Central memory CD8-positive, alpha-beta T cell (primary cell): ENCODE results near the gene OTOP1.
"Not testable (repeated sequence)": the region's sequence is repeated elsewhere in the genome, so short reads cannot be mapped to it uniquely, and the experiment has no call there.

ENCODE experiments used
- ATAC-seq: fragments of 150-1000 bp; cut with Tn5 transposase; replicated peaks from 2 replicates; pipeline ENCODE4 v1.10.0; 2022; ENCODE audit warnings: mild to moderate bottlenecking, moderate FRiP score, moderate number of reproducible peaks; ENCODE audit not compliant: poor library complexity, severe bottlenecking; ENCODE audit errors: extremely low read depth
- DNase-seq, 2 donors: peaks; one replicate each; pipeline ENCODE4 v3.0.0; 2021; ENCODE audit warnings: low spot score in 2 of 2
- H3K27ac Mint-ChIP-seq: one replicate; pipeline ENCODE4 v1.8.0; 2022; ENCODE audit warnings: low read depth, mild to moderate bottlenecking, moderate library complexity, mixed read lengths
- H3K27me3 Mint-ChIP-seq: one replicate; pipeline ENCODE4 v1.8.0; 2022; ENCODE audit warnings: mixed read lengths
- H3K36me3 Mint-ChIP-seq: one replicate; pipeline ENCODE4 v1.8.0; 2022; ENCODE audit warnings: mild to moderate bottlenecking, moderate library complexity, mixed read lengths; ENCODE audit not compliant: insufficient read depth
- H3K4me1 Mint-ChIP-seq: one replicate; pipeline ENCODE4 v1.8.0; 2022; ENCODE audit warnings: mixed read lengths
- H3K4me3 Mint-ChIP-seq: one replicate; pipeline ENCODE4 v1.8.0; 2022; ENCODE audit warnings: mild to moderate bottlenecking, moderate library complexity, mixed read lengths
- H3K9me3 Mint-ChIP-seq: one replicate; pipeline ENCODE4 v1.8.0; 2022; ENCODE audit warnings: mixed read lengths

Gene OTOP1, protein sequence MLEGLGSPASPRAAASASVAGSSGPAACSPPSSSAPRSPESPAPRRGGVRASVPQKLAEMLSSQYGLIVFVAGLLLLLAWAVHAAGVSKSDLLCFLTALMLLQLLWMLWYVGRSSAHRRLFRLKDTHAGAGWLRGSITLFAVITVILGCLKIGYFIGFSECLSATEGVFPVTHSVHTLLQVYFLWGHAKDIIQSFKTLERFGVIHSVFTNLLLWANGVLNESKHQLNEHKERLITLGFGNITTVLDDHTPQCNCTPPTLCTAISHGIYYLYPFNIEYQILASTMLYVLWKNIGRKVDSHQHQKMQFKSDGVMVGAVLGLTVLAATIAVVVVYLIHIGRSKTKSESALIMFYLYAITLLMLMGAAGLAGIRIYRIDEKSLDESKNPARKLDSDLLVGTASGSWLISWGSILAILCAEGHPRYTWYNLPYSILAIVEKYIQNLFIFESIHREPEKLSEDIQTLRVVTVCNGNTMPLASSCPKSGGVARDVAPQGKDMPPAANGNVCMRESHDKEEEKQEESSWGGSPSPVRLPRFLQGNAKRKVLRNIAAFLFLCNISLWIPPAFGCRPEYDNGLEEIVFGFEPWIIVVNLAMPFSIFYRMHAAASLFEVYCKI

DNA sequence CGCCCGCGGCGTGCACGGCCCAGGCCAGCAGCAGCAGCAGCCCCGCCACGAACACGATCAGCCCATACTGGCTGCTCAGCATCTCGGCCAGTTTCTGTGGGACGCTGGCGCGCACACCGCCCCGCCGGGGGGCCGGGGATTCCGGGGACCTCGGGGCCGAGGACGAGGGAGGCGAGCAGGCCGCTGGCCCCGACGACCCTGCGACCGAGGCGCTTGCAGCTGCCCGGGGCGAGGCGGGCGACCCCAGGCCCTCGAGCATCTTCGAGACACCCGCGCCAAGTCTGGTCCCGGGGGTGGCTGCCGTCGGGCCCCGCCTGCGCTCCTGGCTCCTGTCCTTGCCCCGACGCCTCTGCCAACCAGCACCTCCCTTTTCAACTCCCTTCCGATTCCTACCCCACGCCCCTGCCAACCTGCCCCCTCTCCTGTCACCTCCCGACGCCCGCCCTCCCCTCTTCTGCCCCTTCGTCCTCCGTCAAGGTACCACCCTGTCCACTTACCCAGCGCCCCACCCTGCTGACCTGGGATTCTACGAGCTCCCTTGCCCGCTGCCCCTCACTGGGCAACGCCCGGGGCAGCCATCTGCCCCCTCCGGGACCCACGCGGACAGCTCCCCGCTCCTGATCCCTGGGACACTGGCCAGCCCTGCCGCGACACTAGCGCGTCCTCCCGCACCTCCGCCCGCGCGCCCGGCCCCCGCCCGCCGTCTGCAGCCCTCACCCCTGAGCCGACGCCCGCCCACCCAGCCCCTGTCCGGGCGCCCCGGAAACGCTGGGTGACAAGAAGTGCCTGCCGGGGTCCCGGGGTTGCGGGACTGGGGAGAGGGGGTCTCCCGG, at the start of gene OTOP1:
Gene OTOP1, minus strand, starts transcription at position 324 of the 833 bp plus-strand sequence. Its CDS starts 65 bp downstream, at position 259.
- ATAC-seq (no peak), DNase-seq (no peak)
- H3K27me3 Mint-ChIP-seq, result peaks cover 69% of the 10 kb centered on the region
- H3K4me1 Mint-ChIP-seq, result peaks cover 8% of the 10 kb centered on the region
- H3K36me3 Mint-ChIP-seq, result peaks cover 2% of the 10 kb centered on the region
- H3K9me3 Mint-ChIP-seq, result no peaks in the 10 kb centered on the region
- H3K4me3 Mint-ChIP-seq, result peak within 1 kb of the TSS; percentile 16
- no peak within 1 kb of the TSS for H3K27ac Mint-ChIP-seq

- H3K9me3 Mint-ChIP-seq, result no peaks in the 10 kb centered on the region
- peaks cover 55% of the 10 kb centered on the region for H3K36me3 Mint-ChIP-seq
- DNase-seq (no peak), ATAC-seq (no peak)
- peak overlapping the region; percentile 98 for H3K27ac Mint-ChIP-seq
- H3K4me1 Mint-ChIP-seq, result peaks cover 52% of the 10 kb centered on the region
- H3K27me3 Mint-ChIP-seq, result no peaks in the 10 kb centered on the region
- no peak overlapping the region for H3K4me3 Mint-ChIP-seq
Observed at GRCh38 chr4:4274226-4274625, 47.5 kb upstream of the OTOP1 start.

- no peak for ATAC-seq
- no peaks in the 10 kb centered on the region for H3K9me3 Mint-ChIP-seq
- peaks cover 51% of the 10 kb centered on the region for H3K36me3 Mint-ChIP-seq
- no peak overlapping the region for H3K4me3 Mint-ChIP-seq
- no peaks in the 10 kb centered on the region for H3K27me3 Mint-ChIP-seq
- peaks cover 56% of the 10 kb centered on the region for H3K4me1 Mint-ChIP-seq
- DNase-seq, result no peak
- H3K27ac Mint-ChIP-seq, result peak overlapping the region; percentile 98
Observed at GRCh38 chr4:4271912-4272311, 45.2 kb upstream of the OTOP1 start.

DNA sequence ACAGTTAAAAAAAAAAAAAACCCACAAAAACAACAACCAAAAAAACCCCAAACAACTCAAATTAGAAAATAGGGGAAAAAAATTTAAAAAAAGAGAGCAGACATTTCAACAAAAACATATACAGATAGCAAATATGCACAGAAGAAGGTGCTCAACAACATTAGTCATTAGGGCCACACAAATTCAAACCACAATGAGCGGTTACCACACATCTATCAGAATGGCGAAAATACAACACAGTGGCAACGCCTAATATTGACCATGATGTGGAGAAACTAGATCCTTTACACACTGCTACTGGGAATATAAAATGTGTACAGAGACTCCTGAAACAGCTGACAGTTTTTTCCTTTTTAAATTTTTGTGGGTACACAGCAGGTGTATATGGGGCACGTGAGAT, 43.8 kb upstream of the OTOP1 start:
- no peaks in the 10 kb centered on the region for H3K27me3 Mint-ChIP-seq
- peak overlapping the region; percentile 84 for H3K4me3 Mint-ChIP-seq
- ATAC-seq, result no peak
- DNase-seq, result no peak
- H3K9me3 Mint-ChIP-seq, result no peaks in the 10 kb centered on the region
- H3K27ac Mint-ChIP-seq, result peak overlapping the region; percentile 98
- H3K36me3 Mint-ChIP-seq, result peaks cover 52% of the 10 kb centered on the region
- peaks cover 70% of the 10 kb centered on the region for H3K4me1 Mint-ChIP-seq

DNA sequence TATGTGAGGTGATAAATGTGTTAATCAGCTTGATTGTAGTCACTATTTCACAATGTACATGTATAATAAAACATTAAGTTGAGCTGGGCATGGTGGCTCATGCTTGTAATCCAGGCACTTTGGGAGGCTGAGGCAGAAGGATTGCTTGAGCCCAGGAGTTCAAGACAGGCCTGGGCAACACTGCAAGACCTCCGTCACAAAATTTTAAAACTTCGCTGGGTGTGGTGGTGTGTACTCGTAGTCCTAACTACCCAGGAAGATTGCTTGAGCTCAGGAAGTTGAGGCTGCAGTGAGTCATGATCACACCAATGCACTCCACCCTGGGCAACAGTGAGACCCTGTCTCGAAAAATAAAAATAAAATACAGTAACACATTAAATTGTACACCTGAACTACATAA, 43.1 kb upstream of the OTOP1 start:
- DNase-seq, result peak; percentile 30 to 58
- H3K4me3 Mint-ChIP-seq, result peak overlapping the region; percentile 84
- H3K27me3 Mint-ChIP-seq, result no peaks in the 10 kb centered on the region
- H3K27ac Mint-ChIP-seq, result peak overlapping the region; percentile 98
- peak; percentile 80 for ATAC-seq
- H3K9me3 Mint-ChIP-seq, result no peaks in the 10 kb centered on the region
- peaks cover 70% of the 10 kb centered on the region for H3K4me1 Mint-ChIP-seq
- peaks cover 51% of the 10 kb centered on the region for H3K36me3 Mint-ChIP-seq

- Mint-ChIP-seq H3K36me3 (peaks cover 47% of the 10 kb centered on the region), H3K4me3 (peak overlapping the region; percentile 84), H3K27me3 (no peaks in the 10 kb centered on the region), H3K4me1 (peaks cover 65% of the 10 kb centered on the region), H3K27ac (peak overlapping the region; percentile 98), H3K9me3 (no peaks in the 10 kb centered on the region)
- ATAC-seq (peak; percentile 89), DNase-seq (peak; percentile 52 to 67)
Observed at GRCh38 chr4:4269331-4269731, 42.6 kb upstream of the OTOP1 start.

DNA sequence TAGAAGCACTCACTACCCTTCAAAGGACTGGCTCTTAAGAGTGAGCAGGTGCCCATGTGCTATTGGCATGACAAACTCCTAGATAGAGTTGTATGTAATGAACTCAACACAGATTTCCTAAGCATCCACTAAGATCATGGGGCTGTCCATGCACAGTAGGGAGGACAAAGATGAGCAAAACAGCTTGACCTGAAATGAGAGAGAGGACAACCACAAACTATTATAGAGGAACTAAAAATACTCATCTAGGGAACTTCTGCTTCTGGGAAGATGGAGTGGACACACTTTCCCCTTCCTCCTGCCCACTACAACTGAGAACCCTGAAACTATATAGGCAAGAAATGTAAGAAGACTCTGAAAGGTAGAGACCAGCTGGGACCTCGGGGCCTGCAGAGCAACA, 42.0 kb upstream of the OTOP1 start:
- peak overlapping the region; percentile 98 for H3K27ac Mint-ChIP-seq
- ATAC-seq (no peak), DNase-seq (no peak)
- peaks cover 62% of the 10 kb centered on the region for H3K4me1 Mint-ChIP-seq
- peak overlapping the region; percentile 84 for H3K4me3 Mint-ChIP-seq
- H3K36me3 Mint-ChIP-seq, result peaks cover 42% of the 10 kb centered on the region
- no peaks in the 10 kb centered on the region for H3K9me3 Mint-ChIP-seq
- no peaks in the 10 kb centered on the region for H3K27me3 Mint-ChIP-seq

DNA sequence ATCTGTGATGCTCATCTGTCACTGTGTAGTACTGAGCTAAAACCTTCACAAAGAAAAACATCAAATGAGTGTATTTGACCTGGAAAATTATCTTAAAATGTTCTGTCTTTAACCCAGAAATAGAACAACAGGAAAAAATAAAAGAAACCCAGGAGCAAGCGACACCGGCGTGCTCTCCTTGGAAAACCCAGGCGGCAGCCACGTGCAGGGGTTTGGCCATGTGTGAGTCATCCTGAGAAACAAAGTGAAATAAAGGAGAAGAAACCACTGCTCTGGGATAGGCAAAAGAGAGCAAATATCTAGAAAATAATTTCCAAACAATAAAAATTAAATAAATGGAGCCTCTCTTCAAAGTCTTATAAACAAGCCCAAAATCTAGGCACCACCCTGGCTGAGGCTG, 41.3 kb upstream of the OTOP1 start:
- H3K27ac Mint-ChIP-seq, result peak overlapping the region; percentile 98
- no peak for DNase-seq
- H3K4me3 Mint-ChIP-seq, result peak overlapping the region; percentile 84
- peaks cover 36% of the 10 kb centered on the region for H3K36me3 Mint-ChIP-seq
- peaks cover 58% of the 10 kb centered on the region for H3K4me1 Mint-ChIP-seq
- H3K9me3 Mint-ChIP-seq, result no peaks in the 10 kb centered on the region
- H3K27me3 Mint-ChIP-seq, result no peaks in the 10 kb centered on the region
- no peak for ATAC-seq

DNA sequence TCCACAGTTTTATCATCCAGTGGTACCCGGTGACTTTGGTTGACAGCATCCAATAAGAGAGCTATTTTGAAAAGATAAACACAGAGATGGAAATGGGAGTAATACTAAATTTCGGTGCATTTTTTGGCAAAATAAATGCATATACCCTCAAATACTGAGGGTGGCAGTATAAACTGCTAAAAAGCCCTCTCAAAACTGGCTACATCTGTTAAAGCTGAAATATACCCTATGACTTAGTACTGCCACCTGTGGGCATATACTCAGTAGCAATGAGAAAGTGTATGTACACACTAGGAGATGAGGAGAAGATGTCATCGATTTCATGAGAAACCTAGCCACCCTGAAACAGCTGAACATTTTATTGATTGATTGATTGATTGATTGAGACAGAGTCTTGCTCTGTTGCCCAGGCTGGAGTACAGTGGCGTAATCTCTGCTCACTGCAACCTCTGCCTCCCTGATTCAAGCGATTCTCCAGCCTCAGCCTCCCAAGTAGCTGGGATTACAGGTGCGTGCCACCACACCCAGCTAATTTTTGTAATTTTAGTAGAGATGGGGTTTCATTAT, 33.5 kb upstream of the OTOP1 start:
- ATAC-seq (peak; percentile 100), DNase-seq (peak in 1 of 2 donors; percentile 23)
- Mint-ChIP-seq H3K27me3 (no peaks in the 10 kb centered on the region), H3K27ac (no peak overlapping the region), H3K36me3 (no peaks in the 10 kb centered on the region), H3K4me1 (no peaks in the 10 kb centered on the region), H3K4me3 (no peak overlapping the region), H3K9me3 (no peaks in the 10 kb centered on the region)

- Mint-ChIP-seq H3K9me3 (no peaks in the 10 kb centered on the region), H3K27ac (no peak overlapping the region), H3K4me3 (no peak overlapping the region), H3K27me3 (peaks cover 4% of the 10 kb centered on the region), H3K4me1 (no peaks in the 10 kb centered on the region), H3K36me3 (no peaks in the 10 kb centered on the region)
- ATAC-seq (no peak), DNase-seq (no peak)
Observed at GRCh38 chr4:4259484-4260100, 32.9 kb upstream of the OTOP1 start.

- peaks cover 11% of the 10 kb centered on the region for H3K27me3 Mint-ChIP-seq
- not testable (repeated sequence) for H3K27ac Mint-ChIP-seq, H3K36me3 Mint-ChIP-seq, ATAC-seq, DNase-seq, H3K4me1 Mint-ChIP-seq, H3K4me3 Mint-ChIP-seq, H3K9me3 Mint-ChIP-seq
Observed at GRCh38 chr4:4257705-4258104, 31.0 kb upstream of the OTOP1 start.

GRCh38 chr4:4256799-4257198, 30.1 kb upstream of the OTOP1 start:
- no peak for ATAC-seq
- DNase-seq, result no peak
- Mint-ChIP-seq H3K27me3 (peaks cover 11% of the 10 kb centered on the region), H3K4me1 (no peaks in the 10 kb centered on the region), H3K9me3 (no peaks in the 10 kb centered on the region), H3K36me3 (no peaks in the 10 kb centered on the region), H3K4me3 (no peak overlapping the region), H3K27ac (no peak overlapping the region)
